Glomerular endothelial cell (primary cell): Measurements from ENCODE around the gene TCF7L2. TPM values are rescaled to one million over a fixed set of nuclear protein-coding genes. Genes with fewer than 3 reads are reported as not detected.

Source experiments
- DNase-seq: peaks from one replicate; pipeline ENCODE4 v3.0.0-alpha.2; 2011; ENCODE audit warnings: low read depth, low spot score; ENCODE audit errors: extremely low read depth
- total RNA-seq: library from RNA; depleted of rRNA; stranded (reverse); fragments of >200 nt; gene quantifications from 2 replicates; pipeline ENCODE4 v1.2.3, GENCODE V29; 2015

The TCF7L2 gene
- total RNA-seq = 10.0 and 15.5 TPM in 2 replicates

DNA sequence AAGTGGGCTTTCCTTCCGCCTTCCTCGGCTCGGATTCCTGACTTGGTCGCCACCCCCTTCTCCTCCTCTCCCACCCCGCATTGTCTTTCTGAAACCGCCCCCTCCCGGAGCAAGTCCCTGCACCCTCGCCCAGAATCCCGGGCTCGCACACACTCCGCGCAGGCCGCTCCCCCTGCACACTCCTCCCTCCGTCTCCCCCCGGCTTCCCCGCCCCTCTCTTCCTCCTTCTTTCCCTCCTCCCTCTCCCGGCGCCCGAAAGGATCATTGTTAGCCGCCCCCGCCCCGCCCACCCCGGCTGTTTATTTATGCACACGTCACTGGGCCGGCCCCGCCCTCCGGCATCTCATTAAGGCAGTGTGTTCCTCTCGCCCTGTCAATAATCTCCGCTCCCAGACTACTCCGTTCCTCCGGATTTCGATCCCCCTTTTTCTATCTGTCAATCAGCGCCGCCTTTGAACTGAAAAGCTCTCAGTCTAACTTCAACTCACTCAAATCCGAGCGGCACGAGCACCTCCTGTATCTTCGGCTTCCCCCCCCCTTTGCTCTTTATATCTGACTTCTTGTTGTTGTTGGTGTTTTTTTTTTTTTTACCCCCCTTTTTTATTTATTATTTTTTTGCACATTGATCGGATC is at the start of gene TCF7L2:
TSS of gene TCF7L2 (plus strand) at position 373 of the 633 bp plus-strand sequence. CDS start 510 bp downstream, outside the sequence.
- no peak for DNase-seq

DNA sequence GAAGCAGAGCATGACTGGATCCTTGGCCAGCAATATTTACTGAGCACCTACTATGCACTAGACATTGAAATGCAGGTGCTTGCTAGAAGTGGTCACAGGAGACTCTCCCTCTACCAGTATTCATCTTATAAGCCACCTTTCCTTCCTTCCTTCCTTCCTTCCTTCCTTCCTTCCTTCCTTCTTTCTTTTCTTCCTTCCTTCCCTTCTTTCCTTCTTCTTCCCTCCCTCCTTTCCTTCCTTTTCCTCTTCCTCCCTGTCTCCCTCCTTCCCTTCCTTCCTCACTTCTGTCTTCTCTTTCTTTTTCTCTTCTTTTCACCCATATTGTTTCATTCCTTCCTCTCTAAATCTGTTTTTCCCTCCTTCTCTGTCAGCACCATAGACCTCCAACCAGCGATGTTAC is 47.3 kb upstream of the TCF7L2 start:
- DNase-seq = no peak

DNA sequence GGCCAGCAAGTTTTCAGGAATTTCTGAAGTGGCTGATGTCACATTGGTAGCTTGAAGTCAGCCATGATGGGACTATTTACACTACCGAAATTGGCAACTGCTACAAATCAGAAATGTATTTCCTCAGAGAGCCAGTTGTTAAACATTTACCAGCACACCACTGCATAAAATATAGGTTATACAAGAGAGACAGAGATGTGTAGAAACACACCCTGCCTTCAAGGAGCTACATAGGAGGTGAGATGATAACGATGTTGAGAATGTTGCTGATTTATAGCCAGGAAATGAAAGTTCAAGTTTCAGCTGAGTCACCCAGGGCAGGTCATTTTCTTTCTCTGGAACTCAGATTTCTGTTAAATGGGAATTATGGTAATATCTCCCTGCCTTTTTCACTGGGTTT is 46.0 kb upstream of the TCF7L2 start:
- DNase-seq = no peak

DNA sequence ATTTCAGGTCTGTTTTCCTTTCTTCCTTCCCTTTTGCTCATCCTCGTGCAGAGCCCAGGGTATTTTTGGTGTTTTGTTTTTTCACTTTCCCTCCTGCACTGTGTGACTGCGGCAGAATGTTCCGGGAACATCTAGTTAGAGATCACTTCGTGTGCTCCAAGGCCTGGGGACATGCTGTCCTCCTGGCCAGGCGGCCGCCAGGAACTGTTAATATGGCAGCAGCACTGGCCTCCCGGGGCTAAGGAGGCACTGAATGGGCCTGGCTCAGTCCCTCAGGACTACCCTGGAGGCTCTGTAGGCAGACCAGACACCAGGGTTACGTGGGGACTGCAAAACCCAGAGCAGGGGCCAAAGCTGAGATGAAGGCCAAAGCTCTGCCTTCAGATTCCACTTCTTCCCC is 43.1 kb upstream of the TCF7L2 start:
- DNase-seq = no peak

DNA sequence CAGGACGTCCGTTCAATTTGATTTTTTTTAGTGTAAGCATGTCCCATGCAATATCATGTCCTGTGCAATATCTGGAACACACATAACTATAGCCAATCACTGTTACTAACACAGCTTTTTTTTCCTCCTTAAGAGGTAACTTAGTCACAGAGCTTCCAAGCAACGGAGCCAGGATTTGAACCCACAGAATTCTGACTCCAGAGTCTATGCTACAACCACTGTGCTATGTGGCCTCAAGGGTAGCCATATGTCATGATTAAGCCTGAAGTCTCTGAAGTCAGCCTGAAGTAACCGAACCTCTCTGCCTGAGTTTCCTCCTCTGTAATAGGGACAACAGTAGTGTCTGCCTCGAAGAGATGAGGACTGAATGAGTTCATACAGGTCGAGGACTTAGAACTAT is 42.2 kb upstream of the TCF7L2 start:
- no peak for DNase-seq

DNA sequence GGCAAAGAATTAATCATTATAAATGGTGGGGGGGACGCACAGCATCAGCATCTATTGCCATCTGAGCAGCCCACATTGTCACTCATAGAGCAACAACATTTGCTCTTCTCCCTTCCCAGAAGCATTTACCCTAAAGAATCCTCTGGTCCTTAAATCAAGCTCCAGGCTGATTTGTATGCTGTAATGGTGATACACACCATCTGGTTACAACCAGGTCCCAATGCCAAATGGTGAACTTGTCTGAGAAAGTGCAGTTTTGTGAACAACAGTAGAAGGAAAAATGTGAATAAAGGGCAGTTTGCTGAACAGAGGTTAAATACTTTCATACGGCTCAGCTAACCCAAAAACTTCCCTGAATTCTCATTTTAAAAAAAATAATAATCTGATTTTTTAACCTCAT is 38.8 kb upstream of the TCF7L2 start:
- no peak for DNase-seq

DNA sequence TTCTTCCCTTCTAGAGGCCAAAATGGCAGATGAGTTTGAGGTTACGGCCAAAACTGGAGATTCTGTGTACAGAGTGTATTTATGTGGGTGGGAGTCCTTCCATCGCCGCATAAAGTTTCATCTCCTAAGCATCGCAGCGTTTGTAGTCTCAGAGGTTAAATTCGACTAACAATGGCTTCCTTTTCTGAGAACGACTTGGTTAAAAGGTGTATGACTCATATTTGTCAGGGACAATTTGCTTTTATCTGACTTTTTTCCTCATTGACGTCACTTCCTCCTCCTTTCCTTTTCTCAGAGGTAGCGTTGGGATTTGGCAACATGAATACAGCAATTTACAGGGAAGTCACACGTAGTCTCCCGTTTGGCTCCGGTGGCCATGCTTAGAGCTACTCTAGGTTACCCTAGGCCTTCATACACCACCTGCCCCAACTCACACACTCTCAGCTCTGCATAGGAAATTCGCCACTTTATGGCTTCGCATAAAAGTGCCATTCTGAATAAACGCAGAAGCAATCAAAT is 37.6 kb upstream of the TCF7L2 start:
- DNase-seq = peak; percentile 72

DNA sequence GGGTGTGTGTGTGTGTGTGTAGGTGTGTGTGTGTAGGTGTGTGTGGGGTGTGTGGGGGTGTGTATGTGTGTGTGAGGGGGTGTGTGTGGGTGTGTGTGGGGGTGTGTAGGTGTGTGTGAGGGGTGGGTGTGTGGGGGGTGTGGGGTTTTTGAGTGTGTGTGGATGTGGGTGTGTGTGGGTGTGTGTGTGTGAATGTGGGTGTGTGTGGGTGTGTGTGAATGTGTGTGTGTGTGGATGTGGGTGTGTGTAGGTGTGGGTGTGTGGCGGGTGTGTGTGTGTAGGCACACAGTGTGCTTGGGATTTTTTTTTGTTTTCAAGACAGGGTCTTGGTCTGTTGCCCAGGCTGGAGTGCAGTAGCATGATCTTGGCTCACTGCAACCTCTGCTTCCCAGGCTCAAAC is 36.8 kb upstream of the TCF7L2 start:
- DNase-seq = no peak

DNA sequence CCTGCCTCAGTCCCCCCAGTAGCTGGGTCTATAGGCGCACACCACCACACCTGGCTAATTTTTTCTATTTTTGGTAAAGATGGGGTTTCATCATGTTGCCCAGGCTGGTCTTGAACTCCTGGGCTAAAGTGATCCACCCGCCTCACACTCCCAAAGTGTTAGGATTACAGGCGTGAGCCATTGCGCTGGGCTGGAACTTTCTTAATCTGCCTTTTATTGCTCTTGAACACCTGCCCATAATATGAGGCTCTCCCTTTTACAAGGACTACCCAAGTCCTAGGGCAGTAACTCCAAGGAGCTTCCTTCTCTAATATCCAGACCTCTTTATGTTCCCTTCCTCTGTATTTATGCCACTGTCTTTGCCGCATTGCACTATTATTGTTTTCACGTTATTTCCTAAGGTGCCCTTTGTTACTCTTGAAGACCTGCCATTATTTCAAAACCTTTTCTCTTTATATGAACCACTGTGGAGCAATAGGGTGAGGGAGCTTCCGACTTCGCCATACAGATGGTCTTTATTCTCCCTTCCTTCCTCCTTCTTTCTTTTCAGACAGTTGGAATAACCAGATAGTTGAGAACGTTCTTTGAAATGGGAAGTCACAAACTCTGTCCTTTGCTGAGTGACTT is 36.3 kb upstream of the TCF7L2 start:
- DNase-seq = no peak

DNA sequence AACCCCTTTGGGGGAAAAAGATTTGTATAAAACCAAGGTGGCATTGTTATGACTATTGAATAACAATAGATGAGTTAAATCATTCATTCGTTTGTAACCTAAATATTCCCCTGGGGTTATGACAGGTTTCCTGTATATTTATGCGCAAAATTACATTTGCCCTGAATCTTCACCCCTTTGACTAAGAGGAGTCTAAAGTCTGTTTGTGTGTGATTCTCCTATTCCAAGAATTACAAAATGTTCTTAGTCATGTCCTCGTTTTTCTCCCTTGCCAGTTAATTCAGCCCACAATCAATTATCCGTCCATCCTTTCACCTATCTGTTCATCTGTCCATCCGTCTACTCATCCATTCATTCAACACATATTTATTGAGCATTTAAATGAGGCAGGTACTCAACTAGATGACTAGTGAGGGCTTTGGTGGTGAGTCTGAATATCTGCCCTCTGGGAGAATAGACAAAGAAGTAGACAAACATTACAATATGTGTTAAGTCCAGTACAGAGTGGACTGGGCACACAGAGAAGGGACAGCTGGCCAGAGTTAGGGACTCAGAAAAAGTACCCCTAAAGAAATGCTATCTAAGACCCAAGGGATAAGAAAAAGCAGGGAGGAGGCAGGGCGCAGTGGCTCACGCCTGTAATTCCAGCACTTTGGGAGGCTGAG is 35.6 kb upstream of the TCF7L2 start:
- DNase-seq = no peak

DNA sequence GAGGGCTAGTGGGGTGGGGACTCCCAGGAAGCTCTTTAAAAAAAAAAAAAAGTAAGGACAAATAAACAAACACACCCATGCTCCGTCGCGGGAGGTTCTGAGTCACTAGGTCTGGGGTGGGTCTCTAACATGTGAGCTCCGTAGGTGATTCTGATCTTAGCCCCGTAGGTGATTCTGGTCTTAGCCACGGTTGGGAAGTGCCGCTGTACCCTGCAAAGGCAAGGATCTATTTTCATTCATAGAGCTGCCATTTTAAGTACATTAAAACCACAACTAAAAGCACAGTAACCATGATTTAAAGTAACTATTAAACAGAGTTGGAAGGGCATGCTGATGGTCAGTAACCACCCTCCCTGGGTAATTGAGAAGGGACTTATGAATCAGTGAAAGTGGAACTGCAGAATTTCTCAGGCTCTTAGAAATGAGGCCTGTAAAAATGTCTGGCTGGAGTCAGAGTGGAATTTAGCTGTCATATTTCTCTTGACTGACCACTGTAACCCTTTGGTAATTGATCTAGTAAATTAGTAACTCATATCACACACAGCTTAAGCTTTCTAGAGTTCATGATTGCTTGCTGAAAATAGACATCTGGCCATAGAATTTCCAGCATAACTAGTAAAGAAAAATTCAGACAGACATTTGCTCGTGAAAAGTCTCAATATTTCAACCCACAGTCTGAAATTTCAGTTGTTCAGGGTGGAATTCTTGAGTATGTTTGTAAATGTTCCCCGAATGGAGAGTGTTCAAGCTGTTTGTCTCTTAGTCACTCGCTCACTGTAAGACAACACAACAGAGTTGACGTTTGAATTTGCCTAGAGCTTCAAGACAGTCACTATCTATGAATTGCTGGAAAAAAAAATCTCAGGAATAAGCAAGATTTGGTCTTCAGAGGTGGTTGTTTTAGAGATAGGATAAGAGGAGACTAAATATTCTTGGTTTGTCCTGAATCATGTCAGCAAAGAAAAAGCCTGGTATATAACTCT is 34.2 kb upstream of the TCF7L2 start:
- DNase-seq = no peak

DNA sequence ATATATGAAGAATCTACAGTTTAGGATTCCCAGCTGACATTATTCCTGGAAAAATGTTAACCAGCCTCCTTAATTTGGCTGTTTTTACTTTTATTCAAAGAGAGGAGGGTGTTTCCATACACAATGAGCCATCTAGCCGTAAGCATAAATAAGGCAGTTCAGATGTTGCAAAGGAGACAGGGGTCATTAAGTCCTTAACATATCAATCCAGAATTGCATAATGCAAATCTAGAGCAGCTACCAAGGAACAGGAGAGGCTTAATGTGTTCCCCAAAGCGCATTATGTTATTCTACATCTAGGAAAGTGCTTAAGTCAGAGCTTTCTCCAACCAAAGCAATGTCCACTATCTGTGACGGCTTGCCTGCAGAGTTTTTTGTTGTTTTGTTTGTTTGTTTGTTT is 32.4 kb upstream of the TCF7L2 start:
- no peak for DNase-seq

DNA sequence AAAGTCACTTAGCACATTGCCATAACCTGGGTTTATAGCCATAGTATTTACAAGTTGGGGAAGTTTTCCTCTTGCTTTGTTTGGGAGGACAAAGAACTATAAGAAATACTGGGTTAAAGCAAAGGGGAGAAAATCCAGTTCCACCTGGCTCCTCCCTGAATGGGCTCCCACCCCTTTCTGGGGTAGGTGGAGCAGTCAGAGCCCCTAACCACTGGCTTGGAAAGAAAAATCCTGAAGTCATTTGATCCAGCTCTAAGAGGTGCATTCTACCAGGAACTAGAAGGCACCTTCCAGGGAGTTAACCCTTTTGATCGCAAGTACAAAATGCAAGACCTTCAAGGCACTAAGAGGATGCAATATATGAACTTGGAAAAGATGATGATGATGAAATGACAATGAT is 31.3 kb upstream of the TCF7L2 start:
- no peak for DNase-seq

DNA sequence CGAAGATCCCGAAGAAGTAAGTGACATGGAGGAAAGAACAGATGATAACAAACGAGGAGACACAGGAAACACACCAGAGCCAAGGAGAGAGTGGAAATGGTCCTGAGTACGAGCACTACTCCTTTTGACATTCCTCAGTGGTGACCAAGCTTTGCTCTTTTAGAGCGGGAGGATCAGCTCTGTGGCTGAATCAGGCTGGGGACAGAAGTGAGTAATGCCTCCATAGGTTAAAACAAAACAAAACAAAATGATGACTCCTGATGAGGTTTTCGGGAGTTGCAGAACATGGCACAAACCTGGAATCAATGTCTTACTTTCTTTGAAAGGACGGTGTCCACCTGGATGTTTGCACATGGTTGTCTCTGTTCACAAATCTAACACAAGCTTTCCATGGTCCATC is 30.3 kb upstream of the TCF7L2 start:
- DNase-seq = no peak

DNA sequence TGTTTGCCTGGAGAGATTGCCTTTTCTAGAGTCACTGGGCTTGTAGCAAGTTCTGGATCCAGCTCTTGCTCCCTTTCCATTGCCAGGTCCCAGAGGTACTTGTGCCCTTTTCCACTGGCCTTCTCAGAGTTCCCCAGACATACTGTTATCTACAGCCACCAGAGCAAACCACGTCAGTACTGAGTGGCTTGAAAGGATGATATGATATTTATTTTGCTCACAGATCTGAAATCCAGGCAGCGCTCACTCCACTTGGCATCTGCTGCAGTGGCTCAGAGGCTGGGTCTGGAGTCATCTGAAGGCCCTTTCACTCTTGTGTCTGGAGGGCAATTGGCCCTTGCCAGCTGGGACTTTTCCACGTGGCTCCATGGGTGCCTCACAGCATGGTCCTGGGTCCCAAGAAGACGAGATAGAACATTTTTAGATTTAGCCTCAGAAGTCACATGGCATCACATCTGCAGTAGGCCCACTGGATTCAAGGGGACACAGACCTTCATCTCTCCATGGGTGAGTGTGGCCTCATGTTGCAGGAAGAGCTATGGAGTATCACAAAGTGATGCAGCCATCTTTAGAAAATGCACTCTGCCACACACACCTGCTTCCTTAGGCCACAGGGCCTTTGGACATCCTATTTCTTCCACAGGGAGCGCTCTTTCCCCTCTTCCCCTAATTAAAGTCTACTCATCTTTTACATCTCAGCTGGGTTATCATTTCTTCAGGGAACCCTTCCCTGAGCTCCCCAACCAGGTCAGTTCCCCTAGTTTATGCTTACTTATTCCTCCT is 22.9 kb upstream of the TCF7L2 start:
- DNase-seq = no peak

DNA sequence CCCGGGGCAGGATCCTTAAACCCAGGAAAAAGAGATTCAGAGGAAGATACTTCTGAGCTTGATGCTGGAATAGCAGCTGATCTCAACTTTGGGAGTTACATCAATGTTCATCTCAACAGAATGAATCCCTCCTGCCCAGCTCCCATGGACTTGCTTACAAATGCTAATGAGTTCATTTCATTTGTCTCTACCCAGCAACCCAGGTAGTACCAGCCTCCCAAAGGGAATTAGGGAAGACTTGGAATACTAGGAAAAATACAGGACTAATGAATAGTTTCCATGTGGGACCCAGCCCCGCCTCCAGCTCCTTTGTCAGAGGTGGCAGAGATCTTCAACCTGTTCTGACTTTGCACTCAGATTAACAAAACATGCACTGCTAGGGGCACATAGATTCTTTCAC is 22.1 kb upstream of the TCF7L2 start:
- no peak for DNase-seq

DNA sequence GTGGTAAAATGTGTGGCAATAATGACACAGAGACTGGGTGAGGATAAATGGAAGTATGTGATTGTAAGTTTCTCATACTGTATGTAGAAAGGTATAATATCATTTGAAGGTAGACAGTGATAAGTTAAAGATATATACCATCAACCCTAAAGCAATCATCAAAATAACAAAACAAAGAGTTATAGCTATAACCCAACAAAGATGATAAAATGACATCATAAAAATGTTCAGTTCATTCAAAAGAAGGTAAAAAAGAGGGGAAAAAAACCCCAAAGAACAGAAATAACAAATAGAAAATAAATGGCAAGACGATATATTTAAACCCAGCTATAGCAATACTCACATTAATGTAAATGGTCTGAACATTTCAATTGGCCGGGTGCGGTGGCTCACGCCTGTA is 17.4 kb upstream of the TCF7L2 start:
- no peak for DNase-seq

DNA sequence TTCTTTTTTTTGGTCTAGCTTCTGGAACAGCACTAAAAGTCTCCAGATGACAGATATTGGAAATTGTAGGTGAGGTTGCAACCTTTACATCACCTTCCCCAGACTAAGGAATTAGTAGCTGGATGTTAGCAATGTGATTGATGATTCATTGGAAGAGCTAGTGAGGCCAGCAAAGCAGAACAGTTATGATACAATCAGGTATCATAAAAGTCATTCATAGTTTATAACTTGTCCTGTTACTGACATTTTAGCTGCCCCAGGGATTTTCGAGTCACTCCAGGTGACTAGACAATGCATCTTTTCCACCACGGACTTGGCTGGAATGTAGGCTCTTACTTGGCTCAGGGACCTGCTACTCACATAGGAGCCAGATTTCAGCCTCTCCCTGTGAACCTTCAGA is 15.9 kb upstream of the TCF7L2 start:
- DNase-seq = no peak

DNA sequence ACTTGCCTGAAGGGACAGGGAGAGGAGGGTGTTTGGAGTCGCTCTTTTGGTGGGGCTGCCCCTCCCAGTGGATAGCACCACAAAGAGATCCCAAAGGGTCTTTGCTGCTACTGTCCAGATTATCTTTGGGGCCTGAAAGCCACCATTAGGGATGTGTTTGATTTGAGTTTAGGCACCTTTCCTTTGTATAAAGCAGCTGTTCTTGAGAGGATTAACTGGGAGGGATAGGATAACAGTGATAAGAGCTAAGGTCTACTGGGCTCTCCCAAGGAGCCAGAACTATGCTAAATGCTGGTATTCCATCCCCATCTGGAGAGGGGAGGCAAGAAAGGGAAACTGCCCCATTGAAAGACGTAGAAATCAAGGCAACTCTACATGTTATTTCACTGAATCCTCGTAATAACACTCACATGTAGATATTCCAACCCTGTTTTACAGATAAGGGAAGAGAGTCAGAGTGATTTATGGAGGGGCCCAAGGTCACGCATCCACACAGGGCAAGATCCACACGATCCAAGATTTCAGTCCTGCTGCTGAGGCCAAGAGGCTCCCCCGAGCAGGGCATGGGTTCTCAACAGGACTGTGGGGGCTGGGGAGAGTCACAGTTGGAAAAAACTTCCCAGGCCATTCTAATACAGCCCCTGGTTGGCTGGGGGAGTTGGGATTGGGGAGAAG is 11.1 kb upstream of the TCF7L2 start:
- DNase-seq = no peak

DNA sequence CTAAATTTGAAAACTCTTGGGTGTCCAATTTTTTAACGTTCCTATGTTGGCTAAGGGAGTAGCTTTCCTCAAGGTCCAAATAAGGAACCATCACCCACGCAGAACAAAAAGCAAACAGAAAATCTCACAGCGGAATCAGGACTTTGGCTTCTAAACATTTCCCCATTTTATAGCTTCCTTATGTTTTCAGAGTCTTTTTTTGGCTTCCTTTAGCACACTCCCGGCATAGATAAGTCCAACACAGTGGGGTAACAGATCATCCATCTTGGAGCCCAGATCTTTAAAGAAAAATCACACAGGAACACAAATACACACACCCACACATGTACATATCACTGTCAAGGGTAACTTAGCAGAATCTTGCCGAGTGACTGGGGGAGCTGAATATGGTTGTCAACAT is 4.2 kb upstream of the TCF7L2 start:
- DNase-seq = no peak
